Esophagus muscularis mucosa (tissue), 4 donors: Measurements from ENCODE around the gene TRMT44. TPM values are rescaled to one million over a fixed set of nuclear protein-coding genes. Genes with fewer than 3 reads are reported as not detected.

Source experiments
- DNase-seq: peaks from one replicate; pipeline ENCODE4 v3.0.0-alpha.2; 2017; ENCODE audit errors: extremely low spot score
- H3K27ac ChIP-seq, 4 donors: fragments of 200-600 bp; sonication (generic); replicated peaks in 1 of 4; 1 replicate in 3 of 4; 2 replicates in 1 of 4; pipeline ENCODE4 v1.5.1; 2016 to 2019; ENCODE audit warnings: mild to moderate bottlenecking in 1 of 4
- H3K27me3 ChIP-seq, 4 donors: fragments of 200-600 bp; sonication (generic); one replicate each; pipeline versions ENCODE4 v1.5.1 to v1.6.0; 2016 to 2019
- H3K36me3 ChIP-seq, 4 donors: fragments of 200-600 bp; sonication (generic); one replicate each; pipeline ENCODE4 v1.5.1; 2016 to 2019
- H3K4me1 ChIP-seq, 4 donors: fragments of 200-600 bp; sonication (generic); one replicate each; pipeline ENCODE4 v1.5.1; 2016 to 2019
- H3K4me3 ChIP-seq, 4 donors: fragments of 200-600 bp; sonication (generic); 1 replicate in 2 of 4; 2 replicates in 2 of 4; pipeline ENCODE4 v1.5.1; 2016 to 2019; ENCODE audit warnings: mild to moderate bottlenecking in 4 of 4, moderate library complexity in 1 of 4
- H3K9me3 ChIP-seq, 4 donors: fragments of 200-600 bp; sonication (generic); 1 replicate in 3 of 4; 2 replicates in 1 of 4; pipeline ENCODE4 v1.5.1; 2016 to 2019
- EP300 ChIP-seq: sonication (generic); formaldehyde crosslinking; IDR thresholded peaks from one replicate; pipeline ENCODE4 v1.6.1; 2017; ENCODE audit warnings: antibody characterized with exemption
- POLR2A ChIP-seq: fragments of 450-650 bp; IDR thresholded peaks from one replicate; pipeline ENCODE4 v1.6.1; 2017; ENCODE audit warnings: antibody characterized with exemption, moderate library complexity, mild to moderate bottlenecking, low read depth
- POLR2AphosphoS5 ChIP-seq, 2 donors: sonication (generic); formaldehyde crosslinking; IDR thresholded peaks; one replicate each; pipeline ENCODE4 v1.6.1; 2017; ENCODE audit warnings: antibody characterized with exemption in 2 of 2
- WGBS: methylation state at CpG from one replicate; pipeline ENCODE4 v1.1.5; 2018; 5-methylcytosine and 5-hydroxymethylcytosine counted together
- intact Hi-C: fragments of 100-400 bp; cut with DNase I; formaldehyde crosslinking; loops from one replicate; pipeline ENCODE4 v1.15.1; 2023
- total RNA-seq, 4 donors: library from RNA; depleted of rRNA; stranded (reverse); fragments of >200 nt; gene quantifications; one replicate each; pipeline versions ENCODE4 v1.1.0 to v1.2.1, GENCODE V29; 2016
- TF ChIP-seq, protein P1 (sequence below), 3 experiments: fragments of 200-600 bp in 2 of 3; fragments of 450-650 bp in 1 of 3; sonication (generic) in 2 of 3; IDR thresholded peaks; one replicate each; pipeline ENCODE4 v1.5.1; 2017 to 2019; ENCODE audit warnings: antibody characterized with exemption in 3 of 3, mild to moderate bottlenecking in 2 of 3, moderate library complexity in 1 of 3

Gene TRMT44
- total RNA-seq, 4 donors from 2014 or later: 14.6 to 21.6 (median 19.4) TPM

DNA sequence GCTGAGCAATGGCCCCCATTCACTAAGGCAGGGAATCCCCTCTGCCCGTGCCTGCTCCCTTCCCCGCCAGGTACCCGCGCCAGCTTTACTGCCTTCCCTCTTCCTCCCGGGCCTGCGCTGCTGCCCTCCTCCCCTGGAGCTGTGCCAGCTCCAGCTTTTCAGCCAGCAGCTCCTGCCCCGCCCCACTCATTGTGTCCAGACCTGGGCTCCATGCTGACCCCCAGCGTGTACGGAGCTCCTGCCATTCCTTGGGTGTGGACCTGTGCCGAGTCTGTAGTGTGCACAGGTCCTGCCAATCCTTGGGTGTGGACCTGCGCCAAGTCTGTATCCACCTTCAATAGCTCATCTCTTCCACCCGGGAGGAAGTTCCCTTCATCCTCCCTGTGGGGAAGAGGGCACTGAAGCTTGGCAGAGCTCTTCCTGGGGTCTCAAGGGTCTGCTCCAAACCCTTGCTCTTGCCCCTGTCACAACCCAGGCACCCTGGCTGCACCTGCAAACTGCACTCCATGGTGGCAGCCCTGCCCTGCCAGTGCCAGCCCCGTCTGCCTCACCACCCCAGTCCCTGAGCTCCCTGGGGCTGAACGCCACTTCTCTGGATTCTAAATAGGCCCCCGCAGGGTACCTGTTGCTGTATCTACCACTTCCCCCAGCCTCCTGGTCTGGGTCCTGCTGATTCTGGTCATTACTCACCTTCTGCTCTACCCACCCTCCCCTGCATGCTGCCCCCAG lies 63.9 kb downstream of the TRMT44 start:
- Histone ChIP-seq H3K4me1 (peaks cover 38 to 51% (median 44%) of the 10 kb centered on the region in 4 donors), H3K27me3 (peaks cover 0 to 19% (median 0%) of the 10 kb centered on the region in 4 donors), H3K27ac (no peak overlapping the region), H3K36me3 (no peaks in the 10 kb centered on the region), H3K9me3 (no peaks in the 10 kb centered on the region), H3K4me3 (no peak overlapping the region)
- no peak for DNase-seq
- intact Hi-C loops: no loop called here
- no peak for TF ChIP-seq POLR2AphosphoS5 (IDR thresholded peaks at IDR 0.05)
- TF ChIP-seq, protein P1, sequence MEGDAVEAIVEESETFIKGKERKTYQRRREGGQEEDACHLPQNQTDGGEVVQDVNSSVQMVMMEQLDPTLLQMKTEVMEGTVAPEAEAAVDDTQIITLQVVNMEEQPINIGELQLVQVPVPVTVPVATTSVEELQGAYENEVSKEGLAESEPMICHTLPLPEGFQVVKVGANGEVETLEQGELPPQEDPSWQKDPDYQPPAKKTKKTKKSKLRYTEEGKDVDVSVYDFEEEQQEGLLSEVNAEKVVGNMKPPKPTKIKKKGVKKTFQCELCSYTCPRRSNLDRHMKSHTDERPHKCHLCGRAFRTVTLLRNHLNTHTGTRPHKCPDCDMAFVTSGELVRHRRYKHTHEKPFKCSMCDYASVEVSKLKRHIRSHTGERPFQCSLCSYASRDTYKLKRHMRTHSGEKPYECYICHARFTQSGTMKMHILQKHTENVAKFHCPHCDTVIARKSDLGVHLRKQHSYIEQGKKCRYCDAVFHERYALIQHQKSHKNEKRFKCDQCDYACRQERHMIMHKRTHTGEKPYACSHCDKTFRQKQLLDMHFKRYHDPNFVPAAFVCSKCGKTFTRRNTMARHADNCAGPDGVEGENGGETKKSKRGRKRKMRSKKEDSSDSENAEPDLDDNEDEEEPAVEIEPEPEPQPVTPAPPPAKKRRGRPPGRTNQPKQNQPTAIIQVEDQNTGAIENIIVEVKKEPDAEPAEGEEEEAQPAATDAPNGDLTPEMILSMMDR (IDR thresholded peaks at IDR 0.05): no peak
- no peak for TF ChIP-seq EP300
- TF ChIP-seq POLR2A: no peak
- 46% methylated on average over 12 of the region's 15 CpGs for WGBS

DNA sequence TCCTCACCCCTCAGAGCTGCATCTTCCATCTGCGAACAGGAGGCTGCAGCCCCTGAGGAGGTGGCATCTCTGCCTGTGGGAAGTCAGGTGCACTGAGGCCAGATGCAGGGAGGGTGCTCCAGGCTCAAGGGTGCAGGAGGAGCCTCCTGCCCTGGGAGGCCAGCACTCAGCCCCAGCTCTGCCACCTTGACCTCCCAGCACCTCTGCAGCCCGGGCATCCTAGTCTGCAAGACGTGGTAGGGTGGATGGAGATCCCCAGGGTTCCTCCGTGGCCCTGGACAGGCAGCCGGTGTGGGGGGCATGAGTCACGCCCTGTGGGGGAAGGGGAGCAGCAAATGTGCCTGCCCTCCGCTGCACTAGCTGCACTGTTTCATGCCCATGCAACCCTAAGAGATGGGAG lies 64.7 kb downstream of the TRMT44 start:
- no peak for DNase-seq
- Histone ChIP-seq H3K9me3 (no peaks in the 10 kb centered on the region), H3K36me3 (no peaks in the 10 kb centered on the region), H3K4me1 (peaks cover 38 to 51% (median 44%) of the 10 kb centered on the region in 4 donors), H3K4me3 (no peak overlapping the region), H3K27ac (no peak overlapping the region), H3K27me3 (peaks cover 0 to 19% (median 0%) of the 10 kb centered on the region in 4 donors)
- WGBS: no CpG with 5 or more reads among the region's 7 CpGs
- TF ChIP-seq, protein P1 (IDR thresholded peaks at IDR 0.05): no peak
- TF ChIP-seq POLR2AphosphoS5 (IDR thresholded peaks at IDR 0.05) (no peak), EP300 (no peak)
- intact Hi-C loops: no loop called here

DNA sequence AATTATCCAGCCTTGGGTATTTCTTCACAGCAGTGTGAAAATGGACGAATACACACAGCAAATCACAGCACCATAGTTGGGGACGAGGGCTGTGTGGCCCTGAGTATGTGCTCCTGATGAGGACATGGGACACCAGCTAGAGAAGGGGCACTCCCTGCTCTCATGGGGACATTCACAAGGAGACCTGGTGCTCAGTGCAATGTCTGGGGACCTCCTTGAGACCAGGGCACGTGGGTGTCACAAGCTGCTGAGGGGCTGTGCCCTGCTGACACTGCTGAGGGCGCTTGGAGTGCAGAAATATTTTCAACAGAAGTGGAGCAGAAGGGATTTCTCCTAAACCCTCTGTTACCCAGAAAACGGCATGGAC lies 65.4 kb downstream of the TRMT44 start:
- DNase-seq: no peak
- Histone ChIP-seq H3K4me3 (no peak overlapping the region), H3K36me3 (no peaks in the 10 kb centered on the region), H3K4me1 (peaks cover 38 to 51% (median 44%) of the 10 kb centered on the region in 4 donors), H3K9me3 (no peaks in the 10 kb centered on the region), H3K27ac (peak overlapping the region; percentile 66 to 77 (median 72)), H3K27me3 (peaks cover 0 to 14% (median 0%) of the 10 kb centered on the region in 4 donors)
- intact Hi-C loops: no loop called here
- no peak for TF ChIP-seq POLR2AphosphoS5 (IDR thresholded peaks at IDR 0.05)
- TF ChIP-seq, protein P1 (IDR thresholded peaks at IDR 0.05): no peak
- no peak for TF ChIP-seq POLR2A
- no peak for TF ChIP-seq EP300
- 60% methylated on average over 5 of the region's 5 CpGs for WGBS

DNA sequence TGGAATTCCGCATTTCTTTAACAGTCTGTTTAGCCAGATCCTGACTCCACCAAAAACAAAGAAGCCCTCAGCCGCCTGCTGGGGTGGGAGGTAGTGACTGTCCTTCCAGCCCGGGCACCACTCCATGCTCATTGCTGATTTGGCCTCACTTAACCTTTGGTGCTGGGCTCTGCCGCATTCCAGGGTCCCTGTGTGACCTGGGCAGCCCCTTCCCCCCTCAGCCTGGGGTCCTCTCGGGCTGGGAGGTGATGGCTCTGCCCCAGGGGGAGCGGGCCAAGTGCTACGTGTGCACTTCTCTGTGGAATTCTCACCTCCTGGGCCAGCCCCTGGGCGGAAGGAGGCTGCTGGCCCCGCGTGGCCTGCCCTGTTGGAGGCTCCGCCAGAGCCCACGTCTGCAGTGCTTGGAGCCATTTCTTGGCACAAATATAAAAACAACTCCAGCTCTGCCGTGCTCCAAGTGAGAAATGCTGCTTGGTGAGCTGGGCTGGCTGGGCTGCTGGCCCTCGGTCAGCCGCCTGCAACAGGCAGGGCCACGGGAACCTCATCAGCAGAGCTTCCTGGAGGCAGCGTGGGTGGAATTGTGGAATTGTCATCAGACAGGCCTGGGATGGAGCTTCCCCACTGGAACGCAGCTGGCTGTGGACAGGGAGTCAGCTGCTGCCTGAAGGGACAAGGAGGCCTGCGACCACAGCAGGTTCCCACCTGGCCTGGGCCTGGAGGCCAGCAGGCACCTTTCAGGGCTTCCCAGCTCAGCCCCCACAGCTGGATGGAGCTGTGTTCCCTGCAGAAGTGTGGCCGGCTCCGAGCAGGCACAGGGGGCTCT lies 66.0 kb downstream of the TRMT44 start:
- 36% methylated on average over 16 of the region's 21 CpGs for WGBS
- intact Hi-C loops: no loop called here
- no peaks in the 10 kb centered on the region for H3K9me3 ChIP-seq
- TF ChIP-seq POLR2A: no peak
- no peak for TF ChIP-seq EP300
- peak in 1 of 2 donors; percentile 39 for TF ChIP-seq POLR2AphosphoS5 (IDR thresholded peaks at IDR 0.05)
- TF ChIP-seq, protein P1 (IDR thresholded peaks at IDR 0.05): no peak
- H3K27ac ChIP-seq: peak overlapping the region; percentile 66 to 77 (median 72)
- no peaks in the 10 kb centered on the region for H3K36me3 ChIP-seq
- H3K27me3 ChIP-seq: peaks cover 0 to 11% (median 0%) of the 10 kb centered on the region in 4 donors
- H3K4me1 ChIP-seq: peaks cover 38 to 51% (median 44%) of the 10 kb centered on the region in 4 donors
- DNase-seq: no peak
- peak overlapping the region in 1 of 4 donors; percentile 24 for H3K4me3 ChIP-seq
